Choroid plexus epithelial cell (primary cell): ENCODE data around the gene HADH.

Experiments used
- DNase-seq: peaks from one replicate; pipeline ENCODE4 v3.0.0-alpha.2; 2010; ENCODE audit warnings: low read depth
- H3K4me3 ChIP-seq: 2 replicates; pipeline ENCODE4 v1.5.1; 2011; ENCODE audit warnings: low read depth, mild to moderate bottlenecking, control low read depth, low read length, moderate library complexity
- CTCF ChIP-seq: conservative IDR thresholded peaks from 2 replicates; pipeline ENCODE4 v1.5.1; 2011; ENCODE audit warnings: low read depth, mild to moderate bottlenecking, control low read depth, inconsistent platforms, low read length, moderate library complexity

The HADH gene

GRCh38 chr4:108018040-108018883 is 28.6 kb downstream of the HADH start:
- no peak overlapping the region for H3K4me3 ChIP-seq
- DNase-seq: peak; percentile 89
- TF ChIP-seq CTCF: peak; percentile 93

DNA sequence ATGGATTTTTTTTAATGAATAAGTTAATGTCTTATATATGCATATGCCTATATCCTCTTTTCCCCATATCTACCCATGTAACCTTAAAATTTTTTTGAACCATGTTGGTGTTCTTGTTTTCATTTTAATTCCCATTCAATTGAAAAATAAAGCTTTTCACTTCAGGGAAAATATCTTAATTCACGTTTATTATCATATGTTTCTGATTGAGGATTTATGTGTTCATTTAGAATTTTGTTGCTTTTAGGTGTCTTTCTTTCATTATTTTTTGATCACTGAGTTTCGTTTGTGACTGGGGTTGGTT is 29.1 kb downstream of the HADH start:
- no peak for TF ChIP-seq CTCF
- H3K4me3 ChIP-seq: no peak overlapping the region
- DNase-seq: no peak

GRCh38 chr4:108024085-108024877 is 34.6 kb downstream of the HADH start:
- H3K4me3 ChIP-seq: no peak overlapping the region
- TF ChIP-seq CTCF: no peak
- no peak for DNase-seq

DNA sequence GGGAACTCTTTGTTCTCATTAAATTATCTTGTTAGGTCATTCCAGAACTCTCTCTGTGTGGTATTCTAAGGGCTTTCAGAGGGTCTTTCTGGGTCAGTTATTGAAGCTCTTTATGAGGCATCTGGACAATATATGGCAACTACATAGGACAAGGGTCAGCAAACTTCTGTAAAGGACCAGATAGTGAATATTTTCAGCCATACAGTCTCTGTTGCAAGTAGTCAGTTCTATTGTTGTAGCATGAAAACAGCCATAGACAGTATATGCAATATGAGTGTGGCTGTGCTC is 35.1 kb downstream of the HADH start:
- no peak for TF ChIP-seq CTCF
- H3K4me3 ChIP-seq: no peak overlapping the region
- no peak for DNase-seq

DNA sequence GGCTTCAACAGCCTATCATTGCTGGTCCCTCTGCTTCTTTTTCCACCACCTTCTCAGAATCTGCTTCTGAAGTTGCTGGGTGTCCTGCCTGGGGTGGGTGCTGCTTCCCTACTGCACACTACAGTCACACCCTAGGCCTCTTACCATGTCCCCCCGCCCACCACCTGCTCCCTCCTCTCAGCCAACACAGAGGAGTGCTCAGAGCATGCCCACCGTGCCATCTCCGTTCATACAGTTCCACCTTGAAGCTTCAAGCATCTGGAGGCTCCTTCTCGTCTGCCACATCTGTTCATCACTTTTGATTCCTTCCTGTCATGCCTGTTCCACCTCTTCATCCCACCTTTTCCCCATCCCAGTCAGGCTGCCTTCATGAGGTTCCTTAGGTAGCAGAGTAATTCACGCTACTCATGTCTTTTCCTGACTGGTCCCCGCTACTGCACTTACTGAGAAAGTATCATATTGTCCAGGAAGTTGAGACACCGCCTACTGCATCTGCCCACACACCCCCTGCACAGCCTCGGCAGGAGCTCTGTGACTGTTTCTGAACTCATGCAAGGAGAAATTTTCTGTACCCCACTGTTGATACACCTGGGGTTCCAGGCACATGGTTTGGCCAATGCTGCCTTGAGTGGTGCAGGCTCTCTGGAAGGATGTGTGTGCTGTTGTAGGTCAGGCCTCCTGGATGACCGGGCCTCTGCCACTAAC is 39.5 kb downstream of the HADH start:
- no peak for TF ChIP-seq CTCF
- peak; percentile 33 for DNase-seq
- H3K4me3 ChIP-seq: no peak overlapping the region

- H3K4me3 ChIP-seq: no peak overlapping the region
- DNase-seq: no peak
- no peak for TF ChIP-seq CTCF
Measured at GRCh38 chr4:108029731-108030130, 40.0 kb downstream of the HADH start.
